ENCODE results near the gene USP5.
"Not testable (repeated sequence)": the region's sequence is repeated elsewhere in the genome, so short reads cannot be mapped to it uniquely, and the experiment has no call there.

The USP5 gene

DNA sequence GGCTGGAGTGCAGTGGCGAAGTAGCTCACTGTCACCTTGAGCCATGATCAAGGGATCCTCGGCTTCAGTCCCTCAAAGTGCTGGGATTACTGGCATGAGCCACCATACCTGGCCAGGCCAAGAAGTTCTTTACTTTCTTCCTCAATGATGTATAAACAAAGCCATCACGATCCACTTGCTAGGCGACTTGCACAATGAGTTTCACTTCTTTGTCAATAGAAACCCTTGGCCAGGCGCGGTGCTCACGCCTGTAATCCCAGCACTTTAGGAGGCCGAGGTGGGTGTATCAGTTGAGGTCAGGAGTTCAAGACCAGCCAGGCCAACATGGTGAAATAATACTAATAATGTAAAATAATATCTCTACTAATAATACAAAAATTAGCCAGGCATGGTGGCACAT lies 35.5 kb downstream of the USP5 start:
- DNase-seq (no peak), ATAC-seq (no peak)

DNA sequence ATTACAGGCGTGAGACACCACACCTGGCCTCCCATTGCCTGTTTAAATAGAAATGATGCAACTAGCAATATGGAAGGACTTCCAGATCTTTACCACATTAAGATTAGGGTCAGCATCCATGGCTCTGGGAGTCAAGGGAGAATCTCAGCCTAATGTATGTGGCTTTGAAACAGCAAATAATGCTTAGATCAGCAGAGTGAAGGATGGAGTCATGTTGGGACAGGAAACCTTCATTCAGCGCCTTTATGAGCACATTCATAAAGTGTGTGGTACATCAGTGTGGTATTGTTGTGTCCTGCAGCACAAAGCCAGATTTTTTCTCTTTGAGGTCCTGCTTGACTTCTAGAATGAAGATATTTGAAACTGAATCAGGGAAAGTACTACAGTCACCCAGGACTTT lies 36.4 kb downstream of the USP5 start:
- no peak for DNase-seq
- ATAC-seq: no peak

GRCh38 chr12:6888794-6889193 lies 36.8 kb downstream of the USP5 start:
- DNase-seq, ATAC-seq: not testable (repeated sequence)

DNA sequence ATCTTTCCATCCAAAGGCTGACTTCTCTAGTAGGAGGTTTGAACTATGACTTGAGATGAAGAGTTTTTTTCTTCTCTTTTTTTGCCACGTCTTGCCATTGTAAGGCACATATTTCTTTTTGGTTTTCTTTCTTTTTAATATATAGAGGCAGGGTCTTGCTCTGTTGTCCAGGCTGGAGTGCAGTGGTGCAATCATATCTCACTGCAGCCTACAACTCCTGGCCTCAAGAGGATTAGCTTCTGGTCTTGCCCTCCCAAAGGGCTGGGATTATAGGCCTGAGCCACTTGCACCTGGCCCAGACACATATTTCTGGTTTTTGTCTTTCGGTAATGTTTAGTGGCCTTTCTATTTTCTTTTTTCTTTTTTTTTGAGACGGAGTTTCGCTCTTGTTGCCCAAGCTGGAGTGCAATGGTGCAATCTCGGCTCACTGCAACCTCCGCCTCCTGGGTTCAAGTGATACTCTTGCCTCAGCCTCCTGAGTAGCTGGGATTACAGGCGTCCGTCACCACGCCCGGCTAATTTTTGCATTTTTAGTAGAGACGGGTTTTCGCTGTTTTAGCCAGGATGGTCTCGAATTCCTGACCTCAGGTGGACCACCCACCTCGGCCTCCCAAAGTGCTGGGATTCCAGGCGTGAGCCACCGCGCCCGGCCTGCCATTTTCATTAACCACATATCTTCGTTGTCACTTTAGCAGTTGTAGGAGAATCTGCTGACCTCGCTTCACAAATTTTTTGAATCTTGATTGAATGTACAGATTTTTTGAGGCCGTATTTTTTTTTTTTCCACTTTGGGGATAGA lies 38.0 kb downstream of the USP5 start:
- DNase-seq, ATAC-seq: not testable (repeated sequence)

GRCh38 chr12:6890789-6891645 lies 39.1 kb downstream of the USP5 start:
- ATAC-seq: peak; percentile 97

GRCh38 chr12:6891646-6892001 lies 39.7 kb downstream of the USP5 start:
- DNase-seq (peak; percentile 34), ATAC-seq (peak; percentile 8)

More at GRCh38 chr12:6890789-6891645, 39.1 kb downstream of the USP5 start:
- peak; percentile 100 for DNase-seq

- not testable (repeated sequence) for DNase-seq, ATAC-seq
These were observed 40.7 kb downstream of the USP5 start for GRCh38 chr12:6892683-6893082.

DNA sequence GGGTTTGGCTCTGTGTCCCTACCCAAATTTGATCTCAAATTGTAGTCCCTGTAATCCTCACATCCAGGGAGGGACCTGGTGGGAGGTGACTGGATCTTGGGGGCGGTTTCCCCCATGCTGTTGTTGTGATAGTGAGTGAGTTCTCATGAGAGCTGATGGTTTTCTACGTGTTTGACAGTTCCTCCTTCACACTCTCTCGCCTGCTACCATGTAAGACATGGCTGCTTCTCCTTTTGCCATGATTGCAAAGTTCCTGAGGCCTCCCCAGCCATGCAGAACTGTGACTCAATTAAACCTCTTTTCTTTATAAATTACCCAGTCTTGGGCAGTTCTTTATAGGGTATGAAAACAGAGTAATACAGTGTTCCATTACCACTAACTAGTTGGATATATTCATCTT lies 42.4 kb downstream of the USP5 start:
- no peak for ATAC-seq
- DNase-seq: no peak

GRCh38 chr12:6896846-6897435 lies 45.0 kb downstream of the USP5 start:
- no peak for DNase-seq
- no peak for ATAC-seq

DNA sequence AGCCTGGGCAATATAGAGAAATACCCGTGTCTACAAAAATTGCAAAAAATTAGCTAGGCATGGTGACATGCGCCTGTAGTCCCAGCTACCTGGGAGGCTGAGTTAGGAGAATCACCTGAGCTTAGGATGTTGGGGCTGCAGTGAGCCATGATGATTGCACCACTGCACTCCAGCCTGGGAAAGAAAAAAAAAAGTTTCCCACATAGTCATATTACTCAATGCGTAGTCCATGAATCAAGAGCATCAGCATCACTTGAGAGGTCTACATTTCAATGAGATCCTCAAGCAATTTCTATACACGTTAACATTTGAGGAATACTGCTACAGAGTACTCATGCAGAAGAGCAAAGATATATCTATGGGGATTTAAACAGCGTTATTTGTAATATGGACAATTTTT lies 47.5 kb downstream of the USP5 start:
- no peak for DNase-seq
- ATAC-seq: no peak

GRCh38 chr12:6899837-6900519 lies 48.0 kb downstream of the USP5 start:
- no peak for DNase-seq
- ATAC-seq: no peak

DNA sequence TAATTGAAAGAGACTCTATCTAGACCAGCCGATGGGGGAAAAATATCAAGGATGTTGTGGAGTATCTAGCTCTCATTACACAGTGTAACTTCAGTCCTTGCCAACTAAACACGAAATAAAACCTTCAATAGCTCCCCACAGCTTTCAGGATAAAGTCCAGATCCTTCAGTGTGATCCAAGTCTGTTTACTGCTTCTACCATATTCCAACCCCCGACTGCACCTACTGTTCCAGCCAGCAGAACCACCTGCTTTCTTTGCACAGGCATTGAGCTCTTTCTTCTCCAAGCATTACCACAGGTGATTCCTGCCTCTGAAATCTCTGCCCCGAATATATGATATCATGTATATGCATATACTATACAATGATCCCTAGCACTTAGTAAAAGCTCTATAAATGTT lies 50.5 kb downstream of the USP5 start:
- ATAC-seq (no peak), DNase-seq (no peak)

GRCh38 chr12:6903722-6904121 lies 51.8 kb downstream of the USP5 start:
- DNase-seq (no peak), ATAC-seq (no peak)

GRCh38 chr12:6904280-6905276 lies 52.6 kb downstream of the USP5 start, which contains the start of gene LRRC23:
Gene LRRC23, plus strand, starts transcription at chr12:6904822. Its CDS starts 812 bp downstream, at chr12:6905634.
- ATAC-seq (peak; percentile 97), DNase-seq (peak; percentile 97)

- DNase-seq: no peak
- no peak for ATAC-seq
These were observed 53.6 kb downstream of the USP5 start for GRCh38 chr12:6905414-6906040.

- not testable (repeated sequence) for DNase-seq, ATAC-seq
These were observed 56.2 kb downstream of the USP5 start for GRCh38 chr12:6908141-6908540.

GRCh38 chr12:6909421-6910145 lies 57.6 kb downstream of the USP5 start:
- ATAC-seq (no peak), DNase-seq (no peak)

GRCh38 chr12:6912164-6912935 lies 60.4 kb downstream of the USP5 start:
- DNase-seq: no peak
- no peak for ATAC-seq

Data from stimulated activated naive CD8-positive, alpha-beta T cell treated with anti-CD3 and anti-CD28 coated beads, Interleukin-15, Interleukin-2, amounts not matched to agents 100 U/mL and 50 U/mL, for 24 hours (primary cell).